ENCODE results near the gene INPP5A.
"Not testable (repeated sequence)": the region's sequence is repeated elsewhere in the genome, so short reads cannot be mapped to it uniquely, and the experiment has no call there.

The INPP5A gene

GRCh38 chr10:132748545-132749370 is 211.2 kb downstream of the INPP5A start:
- DNase-seq: no peak

GRCh38 chr10:132749371-132749795 is 211.8 kb downstream of the INPP5A start:
- no peak for DNase-seq

- no peak for DNase-seq
Measured at GRCh38 chr10:132750936-132751335, 213.3 kb downstream of the INPP5A start.

- no peak for DNase-seq
Measured at GRCh38 chr10:132752378-132752777, 214.8 kb downstream of the INPP5A start.

GRCh38 chr10:132752961-132753360 is 215.4 kb downstream of the INPP5A start:
- no peak for DNase-seq

GRCh38 chr10:132753596-132753995 is 216.0 kb downstream of the INPP5A start:
- no peak for DNase-seq

- no peak for DNase-seq
Measured at GRCh38 chr10:132754071-132754470, 216.5 kb downstream of the INPP5A start.

GRCh38 chr10:132755166-132755711 is 217.7 kb downstream of the INPP5A start:
- DNase-seq: no peak

- DNase-seq: no peak
Measured at GRCh38 chr10:132756591-132756990, 219.0 kb downstream of the INPP5A start.

GRCh38 chr10:132757171-132757570 is 219.6 kb downstream of the INPP5A start:
- DNase-seq: no peak

- DNase-seq: no peak
Measured at GRCh38 chr10:132758865-132759264, 221.3 kb downstream of the INPP5A start.

GRCh38 chr10:132761395-132762060 is 223.9 kb downstream of the INPP5A start:
- DNase-seq: no peak

- DNase-seq: no peak
Measured at GRCh38 chr10:132762267-132762666, 224.7 kb downstream of the INPP5A start.

GRCh38 chr10:132763545-132763944 is 226.0 kb downstream of the INPP5A start:
- DNase-seq: no peak

- DNase-seq: no peak
Measured at GRCh38 chr10:132764108-132764507, 226.5 kb downstream of the INPP5A start.

- DNase-seq: no peak
Measured at GRCh38 chr10:132765435-132765834, 227.8 kb downstream of the INPP5A start.

GRCh38 chr10:132766291-132766690 is 228.7 kb downstream of the INPP5A start:
- no peak for DNase-seq

- DNase-seq: no peak
Measured at GRCh38 chr10:132768346-132769248, 231.0 kb downstream of the INPP5A start.

GRCh38 chr10:132770061-132771021 is 232.8 kb downstream of the INPP5A start:
- no peak for DNase-seq

- DNase-seq: not testable (repeated sequence)
Measured at GRCh38 chr10:132772816-132773215, 235.2 kb downstream of the INPP5A start.

- DNase-seq: no peak
Measured at GRCh38 chr10:132774181-132774901, 236.8 kb downstream of the INPP5A start.

Measured in right hindlimb (tissue), 1 donor.